HepG2 (cell line): ENCODE data around the gene SDCCAG8. TPM values are rescaled to one million over a fixed set of nuclear protein-coding genes. Genes with fewer than 3 reads are reported as not detected.

Experiments used
- CSRNP2 ChIP-seq: sonication (generic); formaldehyde crosslinking; conservative IDR thresholded peaks from 2 replicates; pipeline ENCODE4 v1.8.0; 2022; ENCODE audit warnings: low read depth, missing genetic modification reagents
- DR1 ChIP-seq: sonication (generic); formaldehyde crosslinking; IDR thresholded peaks from 2 replicates; pipeline ENCODE4 v1.8.0; 2021; ENCODE audit warnings: mild to moderate bottlenecking, missing genetic modification reagents, inconsistent platforms
- DZIP1 ChIP-seq: sonication (generic); formaldehyde crosslinking; IDR thresholded peaks from 2 replicates; pipeline ENCODE4 v1.5.0; 2020; ENCODE audit warnings: mild to moderate bottlenecking, missing genetic modification reagents
- EEA1 ChIP-seq: sonication (generic); formaldehyde crosslinking; IDR thresholded peaks from 2 replicates; pipeline ENCODE4 v1.5.1; 2020; ENCODE audit warnings: mild to moderate bottlenecking, missing genetic modification reagents, borderline replicate concordance
- EED ChIP-seq: sonication (generic); formaldehyde crosslinking; IDR thresholded peaks from 2 replicates; pipeline ENCODE4 v1.5.0; 2020; ENCODE audit warnings: mild to moderate bottlenecking, missing genetic modification reagents
- FOXA1 ChIP-seq, 2 experiments: fragments of 450-650 bp in 1 of 2; sonication (generic) in 1 of 2; formaldehyde crosslinking in 1 of 2; IDR thresholded peaks; 2 replicates each; pipeline versions ENCODE4 v1.4.0 to v1.6.1; 2016 to 2020; ENCODE audit warnings: missing genetic modification reagents in 1 of 2
- FOXC1 ChIP-seq: sonication (generic); formaldehyde crosslinking; IDR thresholded peaks from 2 replicates; pipeline ENCODE4 v1.8.0; 2022; ENCODE audit warnings: mild to moderate bottlenecking, missing genetic modification reagents, borderline replicate concordance
- SMC3 ChIP-seq: IDR thresholded peaks from 2 replicates; pipeline ENCODE4 v1.6.1; 2011; ENCODE audit warnings: low read length, improper control_type of control experiment
- SNAPC2 ChIP-seq: sonication (generic); formaldehyde crosslinking; IDR thresholded peaks from 2 replicates; pipeline ENCODE4 v1.8.1; 2022; ENCODE audit warnings: mild to moderate bottlenecking, missing genetic modification reagents
- SRSF9 ChIP-seq: fragments of 200-400 bp; formaldehyde crosslinking; IDR thresholded peaks from 2 replicates; pipeline ENCODE4 v1.6.1; 2018; ENCODE audit warnings: borderline replicate concordance, mild to moderate bottlenecking, low read depth, low read length; ENCODE audit not compliant: insufficient read depth, poor library complexity, severe bottlenecking
- TFDP2 ChIP-seq: sonication (generic); formaldehyde crosslinking; IDR thresholded peaks from 2 replicates; pipeline ENCODE4 v1.4.0; 2020; ENCODE audit warnings: missing genetic modification reagents
- ZBTB39 ChIP-seq: sonication (generic); formaldehyde crosslinking; IDR thresholded peaks from 2 replicates; pipeline ENCODE4 v1.5.0; 2020; ENCODE audit warnings: missing genetic modification reagents
- ZFP90 ChIP-seq: sonication (generic); formaldehyde crosslinking; IDR thresholded peaks from 2 replicates; pipeline ENCODE4 v1.8.0; 2022; ENCODE audit warnings: missing genetic modification reagents, mild to moderate bottlenecking, inconsistent platforms, borderline replicate concordance
- ZNF18 ChIP-seq: sonication (generic); formaldehyde crosslinking; IDR thresholded peaks from 2 replicates; pipeline ENCODE4 v1.8.0; 2022; ENCODE audit warnings: mild to moderate bottlenecking, missing genetic modification reagents; ENCODE audit not compliant: insufficient replicate concordance
- ZNF501 ChIP-seq: sonication (generic); formaldehyde crosslinking; IDR thresholded peaks from 2 replicates; pipeline ENCODE4 v1.5.1; 2020; ENCODE audit warnings: mild to moderate bottlenecking, moderate library complexity, missing genetic modification reagents
- ZNF770 ChIP-seq: sonication (generic); formaldehyde crosslinking; IDR thresholded peaks from 2 replicates; pipeline ENCODE4 v1.5.0; 2020; ENCODE audit warnings: mild to moderate bottlenecking, missing genetic modification reagents
- polyA plus RNA-seq, 8 experiments: library from polyadenylated mRNA; depleted of rRNA in 3 of 8; stranded (reverse) in 7 of 8; unstranded in 1 of 8; fragments of >200 nt; fragmentation: Illumina TruSeq in 4 of 8; extraction: Trizol in 4 of 8; gene quantifications; 2 replicates each; pipeline versions ENCODE4 v1.2.1 to v1.2.3, GENCODE V29; 2011 to 2016; ENCODE audit warnings: low read depth in 4 of 8, missing spikeins in 1 of 8, mixed read lengths in 1 of 8; ENCODE audit not compliant: insufficient read depth in 1 of 8
- total RNA-seq, 5 experiments: library from RNA; depleted of rRNA; stranded (reverse); fragments of >200 nt; fragmentation: Illumina TruSeq; extraction: Trizol; gene quantifications; 2 replicates each; pipeline ENCODE4 v1.2.3, GENCODE V29; 2016; ENCODE audit warnings: low read depth in 1 of 5

The SDCCAG8 gene
- total and polyA plus RNA-seq, 2 of the 13 experiments (the other 11 are each of a cell fraction or from before 2014, with no cell fraction given) = 9.5 to 13.4 TPM

GRCh38 chr1:243505986-243506689 lies 250.3 kb downstream of the SDCCAG8 start (continued):
- TF ChIP-seq DZIP1 (CRISPR knock-in tag) (no peak), DR1 (no peak), ZNF18 (CRISPR knock-in tag) (no peak), CSRNP2 (CRISPR knock-in tag) (no peak), FOXA1 (IDR thresholded peaks at IDR 0.05) (no peak), FOXA1 (CRISPR knock-in tag; IDR thresholded peaks at IDR 0.05) (peak; percentile 96), EED (CRISPR knock-in tag) (no peak), ZFP90 (CRISPR knock-in tag) (no peak), ZNF770 (0 out of 2 replicates have a peak, but pooled peaks have one; percentile 22), FOXC1 (peak; percentile 88), SMC3 (no peak; the same call in 1 of the 2 replicates), EEA1 (CRISPR knock-in tag) (no peak), ZNF501 (peak; percentile 89), TFDP2 (CRISPR knock-in tag) (peak; percentile 60; the same call in 1 of the 2 replicates), ZBTB39 (0 out of 2 replicates have a peak, but pooled peaks have one; percentile 41), SNAPC2 (CRISPR knock-in tag) (no peak), SRSF9 (no peak)
